Spinal cord (tissue), 10 donors: ENCODE results near the gene MUTYH. TPM values are rescaled to one million over a fixed set of nuclear protein-coding genes. Genes with fewer than 3 reads are reported as not detected.
A peak's percentile ranks its signal among the peaks of the same experiment; 100 is the strongest.

Experiments
- DNase-seq, 6 donors: peaks; one replicate each; pipeline versions ENCODE4 v3.0.0 to v3.0.0-alpha.2; 2013 to 2015; ENCODE audit warnings: low spot score in 6 of 6, low read depth in 4 of 6
- H3K27ac ChIP-seq: one replicate; pipeline ENCODE4 v1.5.1; 2013; ENCODE audit warnings: low read depth, low read length, control low read depth
- H3K27me3 ChIP-seq: one replicate; pipeline ENCODE4 v1.6.1; 2013; ENCODE audit warnings: low read length; ENCODE audit not compliant: control insufficient read depth, insufficient read depth
- H3K36me3 ChIP-seq: one replicate; pipeline ENCODE4 v1.6.1; 2013; ENCODE audit warnings: low read length; ENCODE audit not compliant: control insufficient read depth, insufficient read depth
- H3K4me1 ChIP-seq: one replicate; pipeline ENCODE4 v1.6.1; 2013; ENCODE audit warnings: low read length; ENCODE audit not compliant: control insufficient read depth, insufficient read depth
- H3K4me3 ChIP-seq: one replicate; pipeline ENCODE4 v1.5.1; 2013; ENCODE audit warnings: low read depth, low read length, control low read depth
- H3K9me3 ChIP-seq: one replicate; pipeline ENCODE4 v1.6.1; 2013; ENCODE audit warnings: low read length; ENCODE audit not compliant: control insufficient read depth, insufficient read depth
- WGBS: methylation state at CpG from one replicate; pipeline ENCODE4 v1.1.5; 2013; ENCODE audit warnings: missing lambda C conversion rate; ENCODE audit not compliant: insufficient coverage; 5-methylcytosine and 5-hydroxymethylcytosine counted together
- polyA plus RNA-seq, 2 donors: library from polyadenylated mRNA; unstranded; fragments of 120-200 nt; gene quantifications; one replicate each; pipeline ENCODE4 v1.2.1, GENCODE V29; 2013; ENCODE audit not compliant: insufficient read length in 2 of 2
- total RNA-seq, 2 donors: library from RNA; depleted of rRNA in 1 of 2; stranded (reverse); fragments of 120-200 nt in 1 of 2; fragments of >200 nt in 1 of 2; gene quantifications; one replicate each; pipeline versions ENCODE4 v1.2.3 to v1.2.4, GENCODE V29; 2013 to 2014
- donor health status: healthy.

The MUTYH gene
- total and polyA plus RNA-seq, 4 donors = 13.2 to 55.7 (median 38.1) TPM

GRCh38 chr1:45305231-45305630, 35.0 kb downstream of the MUTYH start:
- Histone ChIP-seq H3K4me1 (peaks cover 20% of the 10 kb centered on the region), H3K9me3 (no peaks in the 10 kb centered on the region), H3K27me3 (no peaks in the 10 kb centered on the region), H3K36me3 (no peaks in the 10 kb centered on the region), H3K27ac (no peak overlapping the region), H3K4me3 (no peak overlapping the region)
- no peak for DNase-seq
- WGBS = 79% methylated on average over 9 of the region's 10 CpGs

GRCh38 chr1:45304311-45305081, 35.7 kb downstream of the MUTYH start:
- no peak for DNase-seq
- 57% methylated on average over 10 of the region's 15 CpGs for WGBS
- Histone ChIP-seq H3K4me1 (peaks cover 20% of the 10 kb centered on the region), H3K36me3 (no peaks in the 10 kb centered on the region), H3K9me3 (no peaks in the 10 kb centered on the region), H3K4me3 (peak overlapping the region; percentile 81), H3K27me3 (no peaks in the 10 kb centered on the region), H3K27ac (peak overlapping the region; percentile 94)

- Histone ChIP-seq H3K36me3 (no peaks in the 10 kb centered on the region), H3K9me3 (no peaks in the 10 kb centered on the region), H3K27ac (peak overlapping the region; percentile 94), H3K27me3 (no peaks in the 10 kb centered on the region), H3K4me1 (peaks cover 20% of the 10 kb centered on the region), H3K4me3 (peak overlapping the region; percentile 81)
- WGBS = 0% methylated on average over 68 of the region's 68 CpGs
- peak; percentile 88 to 99 (median 95) for DNase-seq
These were observed 36.5 kb downstream of the MUTYH start for GRCh38 chr1:45303520-45304310.

- Histone ChIP-seq H3K4me1 (peaks cover 22% of the 10 kb centered on the region), H3K36me3 (no peaks in the 10 kb centered on the region), H3K4me3 (peak overlapping the region; percentile 81), H3K27ac (no peak overlapping the region), H3K9me3 (no peaks in the 10 kb centered on the region), H3K27me3 (no peaks in the 10 kb centered on the region)
- WGBS = 70% methylated on average over 12 of the region's 16 CpGs
- no peak for DNase-seq
These were observed 37.6 kb downstream of the MUTYH start for GRCh38 chr1:45302505-45303150.

- H3K9me3 ChIP-seq = no peaks in the 10 kb centered on the region
- H3K4me1 ChIP-seq = peaks cover 25% of the 10 kb centered on the region
- H3K4me3 ChIP-seq = no peak overlapping the region
- DNase-seq = no peak
- no CpG with 5 or more reads among the region's 2 CpGs for WGBS
- no peak overlapping the region for H3K27ac ChIP-seq
- no peaks in the 10 kb centered on the region for H3K27me3 ChIP-seq
- H3K36me3 ChIP-seq = no peaks in the 10 kb centered on the region
These were observed 39.6 kb downstream of the MUTYH start for GRCh38 chr1:45300669-45300997.

GRCh38 chr1:45299981-45300668, 40.1 kb downstream of the MUTYH start:
- no peaks in the 10 kb centered on the region for H3K27me3 ChIP-seq
- H3K4me3 ChIP-seq = no peak overlapping the region
- no peaks in the 10 kb centered on the region for H3K9me3 ChIP-seq
- 0% methylated on average over 1 of the region's 4 CpGs for WGBS
- peak in 5 of 6 donors; percentile 49 to 95 (median 70) for DNase-seq
- H3K4me1 ChIP-seq = peaks cover 25% of the 10 kb centered on the region
- no peak overlapping the region for H3K27ac ChIP-seq
- H3K36me3 ChIP-seq = no peaks in the 10 kb centered on the region

- Histone ChIP-seq H3K27ac (no peak overlapping the region), H3K36me3 (no peaks in the 10 kb centered on the region), H3K9me3 (no peaks in the 10 kb centered on the region), H3K4me3 (no peak overlapping the region), H3K4me1 (peaks cover 18% of the 10 kb centered on the region), H3K27me3 (no peaks in the 10 kb centered on the region)
- WGBS = 50% methylated on average over 1 of the region's 1 CpG
- DNase-seq = no peak
These were observed 40.9 kb downstream of the MUTYH start for GRCh38 chr1:45299296-45299695.

- Histone ChIP-seq H3K27me3 (no peaks in the 10 kb centered on the region), H3K27ac (no peak overlapping the region), H3K9me3 (no peaks in the 10 kb centered on the region), H3K36me3 (no peaks in the 10 kb centered on the region), H3K4me1 (peaks cover 8% of the 10 kb centered on the region), H3K4me3 (no peak overlapping the region)
- peak in 2 of 6 donors; percentile 29 for DNase-seq
- WGBS = 45% methylated on average over 6 of the region's 8 CpGs
These were observed 42.4 kb downstream of the MUTYH start for GRCh38 chr1:45297666-45298356.

- H3K4me3 ChIP-seq = no peak overlapping the region
- 65% methylated on average over 2 of the region's 2 CpGs for WGBS
- no peak for DNase-seq
- no peak overlapping the region for H3K27ac ChIP-seq
- no peaks in the 10 kb centered on the region for H3K9me3 ChIP-seq
- H3K36me3 ChIP-seq = no peaks in the 10 kb centered on the region
- no peaks in the 10 kb centered on the region for H3K27me3 ChIP-seq
- no peaks in the 10 kb centered on the region for H3K4me1 ChIP-seq
These were observed 48.5 kb downstream of the MUTYH start for GRCh38 chr1:45291716-45292115.
